GM13977 (cell line): ENCODE data around the gene PTPRF.

Source experiments
- DNase-seq: peaks from one replicate; pipeline ENCODE4 v3.0.0; 2012; ENCODE audit warnings: low spot score
- in situ Hi-C: fragments of 300-500 bp; cut with MboI; formaldehyde crosslinking; loops from one replicate; pipeline ENCODE4 v1.12.0; 2022; ENCODE audit warnings: low sequenced_read_pairs, low pct_unique_long_range_greater_than_20kb, mixed read lengths, inconsistent platforms; ENCODE audit not compliant: unreplicated experiment
- TF ChIP-seq, protein P1 (sequence below): IDR thresholded peaks from 2 replicates; pipeline ENCODE4 v1.5.1; 2012; ENCODE audit warnings: mild to moderate bottlenecking, control low read depth; ENCODE audit not compliant: insufficient read depth; ENCODE audit errors: extremely low read depth, missing control alignments

Gene PTPRF

GRCh38 chr1:43536196-43536863 is 5.6 kb downstream of the PTPRF start:
- TF ChIP-seq, protein P1, sequence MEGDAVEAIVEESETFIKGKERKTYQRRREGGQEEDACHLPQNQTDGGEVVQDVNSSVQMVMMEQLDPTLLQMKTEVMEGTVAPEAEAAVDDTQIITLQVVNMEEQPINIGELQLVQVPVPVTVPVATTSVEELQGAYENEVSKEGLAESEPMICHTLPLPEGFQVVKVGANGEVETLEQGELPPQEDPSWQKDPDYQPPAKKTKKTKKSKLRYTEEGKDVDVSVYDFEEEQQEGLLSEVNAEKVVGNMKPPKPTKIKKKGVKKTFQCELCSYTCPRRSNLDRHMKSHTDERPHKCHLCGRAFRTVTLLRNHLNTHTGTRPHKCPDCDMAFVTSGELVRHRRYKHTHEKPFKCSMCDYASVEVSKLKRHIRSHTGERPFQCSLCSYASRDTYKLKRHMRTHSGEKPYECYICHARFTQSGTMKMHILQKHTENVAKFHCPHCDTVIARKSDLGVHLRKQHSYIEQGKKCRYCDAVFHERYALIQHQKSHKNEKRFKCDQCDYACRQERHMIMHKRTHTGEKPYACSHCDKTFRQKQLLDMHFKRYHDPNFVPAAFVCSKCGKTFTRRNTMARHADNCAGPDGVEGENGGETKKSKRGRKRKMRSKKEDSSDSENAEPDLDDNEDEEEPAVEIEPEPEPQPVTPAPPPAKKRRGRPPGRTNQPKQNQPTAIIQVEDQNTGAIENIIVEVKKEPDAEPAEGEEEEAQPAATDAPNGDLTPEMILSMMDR = no peak
- no peak for DNase-seq
- in situ Hi-C loops = loop anchor here (25.0 kb wide), 2 partner anchors 401 to 501 kb away; partner anchors contain the start of genes ARTN, IPO13 and SLC6A9

DNA sequence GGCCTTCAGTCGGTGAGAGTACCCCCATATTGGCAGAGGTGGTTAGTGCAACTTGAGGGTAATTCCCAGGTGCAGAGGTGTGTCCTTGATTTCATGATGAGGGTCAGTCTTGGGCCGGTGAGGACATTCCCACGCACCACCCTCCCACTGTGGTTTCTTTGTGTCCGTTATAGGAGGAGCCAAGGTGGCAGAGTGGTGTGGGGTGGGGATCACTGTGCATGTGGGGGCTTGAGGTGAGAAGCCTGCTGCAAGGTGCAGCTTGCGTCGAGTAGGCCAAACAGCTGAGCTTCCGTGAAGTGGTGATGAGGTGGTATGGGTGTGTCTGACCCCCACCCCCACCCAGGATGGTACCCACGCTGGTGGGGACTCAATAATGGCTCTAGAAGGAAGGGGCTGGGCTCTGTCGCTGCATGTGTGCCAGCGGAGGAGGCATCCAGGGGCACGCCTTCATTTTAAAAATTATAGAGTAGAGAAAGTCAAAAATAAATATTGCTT is 6.2 kb downstream of the PTPRF start:
- in situ Hi-C loops = loop anchor here (25.0 kb wide), 2 partner anchors 400 to 500 kb away; partner anchors contain the start of genes ARTN, IPO13 and SLC6A9
- no peak for DNase-seq
- TF ChIP-seq, protein P1 = no peak

DNA sequence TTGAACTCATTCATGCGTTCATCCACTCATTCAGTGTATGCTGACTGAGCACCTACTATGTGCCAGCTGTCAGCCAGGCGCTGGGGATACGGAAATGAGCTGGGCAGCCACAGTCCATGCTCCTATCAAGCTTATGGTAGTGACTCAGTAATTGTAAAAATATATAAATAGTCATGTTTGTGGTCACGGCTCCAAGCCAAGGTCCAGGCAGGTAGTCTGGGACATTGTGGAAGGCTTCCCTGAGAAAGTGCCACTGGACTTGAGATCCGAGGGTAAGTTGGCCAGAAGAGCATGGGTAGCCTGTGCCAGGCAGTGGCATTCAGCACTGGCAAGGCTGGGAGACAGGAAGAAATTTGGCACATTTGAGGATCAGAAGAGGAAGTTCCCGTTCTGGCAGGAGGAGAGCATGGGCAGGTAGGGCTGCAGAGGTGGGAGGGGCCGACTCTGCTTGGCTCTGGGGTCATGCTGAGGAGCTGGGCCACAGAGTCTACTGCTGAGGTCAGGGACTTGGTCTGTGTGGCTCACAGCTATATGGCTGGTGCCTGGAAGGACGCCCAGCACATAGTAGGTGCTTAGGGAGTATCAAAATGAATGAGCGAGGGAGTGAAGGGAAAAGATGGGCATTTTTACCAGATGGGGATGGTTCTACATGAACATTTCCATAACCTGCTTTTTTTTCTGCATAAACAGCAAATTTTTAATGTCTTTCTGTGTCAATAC is 6.9 kb downstream of the PTPRF start:
- DNase-seq = no peak
- TF ChIP-seq, protein P1 = no peak
- in situ Hi-C loops = loop anchor here (25.0 kb wide), 2 partner anchors 400 to 500 kb away; partner anchors contain the start of genes ARTN, IPO13 and SLC6A9

GRCh38 chr1:43538143-43538487 is 7.4 kb downstream of the PTPRF start:
- TF ChIP-seq, protein P1 = no peak
- DNase-seq = no peak
- in situ Hi-C loops = loop anchor here (25.0 kb wide), 2 partner anchors 399 to 499 kb away; partner anchors contain the start of genes ARTN, IPO13 and SLC6A9

- in situ Hi-C loops = loop anchor here (25.0 kb wide), 2 partner anchors 398 to 498 kb away; partner anchors contain the start of genes ARTN, IPO13 and SLC6A9
- no peak for DNase-seq
- TF ChIP-seq, protein P1 = no peak
Observed at GRCh38 chr1:43538969-43539368, 8.3 kb downstream of the PTPRF start.

GRCh38 chr1:43539726-43540434 is 9.2 kb downstream of the PTPRF start:
- in situ Hi-C loops = loop anchor here (25.0 kb wide), 2 partner anchors 397 to 497 kb away; partner anchors contain the start of genes ARTN, IPO13 and SLC6A9
- DNase-seq = no peak
- TF ChIP-seq, protein P1 = no peak
